HepG2 (cell line): ENCODE measurements around the gene MTX3. TPM values are rescaled to one million over a fixed set of nuclear protein-coding genes. Genes with fewer than 3 reads are reported as not detected.

Source experiments
- ATAC-seq: fragments of 200-7000 bp; cut with Tn5 transposase; 3 replicates; pipeline ENCODE4 v1.9.1; 2020; ENCODE audit warnings: mild to moderate bottlenecking, moderate library complexity
- BruUV-seq: library from RNA; stranded (reverse); fragments of 400-500 nt; replicated peaks from 2 replicates; lab custom pipeline; 2021; lab: Mats Ljungman, UMichigan
- CTCF ChIA-PET: fragments of 300-600 bp; formaldehyde crosslinking; extraction: SDS; loops from one replicate; lab custom pipeline; 2021; ENCODE audit warnings: low total read pairs, inconsistent platforms, low intra/inter-chr PET ratio; lab: Yijun Ruan, JAX
- POLR2A ChIA-PET: fragments of 350-600 bp; sonication (Branson Sonifier 250); formaldehyde crosslinking; loops from one replicate; lab custom pipeline; 2020; ENCODE audit warnings: antibody characterized with exemption, inconsistent platforms; lab: Yijun Ruan, JAX
- DNase-seq: peaks from one replicate; pipeline ENCODE4 v3.0.0-alpha.2; 2015; ENCODE audit warnings: low spot score
- FAIRE-seq: peaks from 3 replicates; lab custom pipeline; 2011; peaks lifted over from hg19 to GRCh38; lab: Jason Lieb, UNC
- H2AFZ ChIP-seq: one replicate; pipeline ENCODE4 v1.6.1; 2011; ENCODE audit warnings: low read length, inconsistent platforms
- H3K27ac ChIP-seq: fragments of 300-600 bp; 3 replicates; pipeline ENCODE4 v1.8.0; 2011; ENCODE audit warnings: mixed run types, mild to moderate bottlenecking, mixed read lengths, low read length, inconsistent platforms; ENCODE audit not compliant: insufficient read depth; ENCODE audit errors: extremely low read length
- H3K27me3 ChIP-seq, 2 experiments: fragments of 200-600 bp in 1 of 2; 2 replicates in 1 of 2; 3 replicates in 1 of 2; pipeline versions ENCODE4 v1.6.0 to v1.8.0; 2011; ENCODE audit warnings: low read length in 2 of 2, mild to moderate bottlenecking in 2 of 2, moderate library complexity in 2 of 2, inconsistent platforms in 1 of 2; ENCODE audit not compliant: insufficient read depth in 2 of 2, control insufficient read depth in 1 of 2
- H3K36me3 ChIP-seq, 2 experiments: fragments of 200-600 bp in 1 of 2; replicated peaks in 1 of 2; 2 replicates in 1 of 2; 3 replicates in 1 of 2; pipeline versions ENCODE4 v1.5.1 to v1.8.0; 2011; ENCODE audit warnings: low read length in 2 of 2, inconsistent platforms in 1 of 2; ENCODE audit not compliant: insufficient read depth in 2 of 2, control insufficient read depth in 1 of 2
- H3K4me1 ChIP-seq: 2 replicates; pipeline ENCODE4 v1.5.1; 2012; ENCODE audit warnings: low read length, inconsistent platforms; ENCODE audit not compliant: insufficient read depth
- H3K4me2 ChIP-seq: 2 replicates; pipeline ENCODE4 v1.6.0; 2011; ENCODE audit warnings: low read depth, low read length, inconsistent platforms
- H3K4me3 ChIP-seq, 3 experiments: fragments of 200-600 bp in 1 of 3; sonication (generic), shearing (Covaris generic) in 1 of 3; replicated peaks in 1 of 3; 2 replicates each; pipeline ENCODE4 v1.5.1; 2011 to 2016; ENCODE audit warnings: low read length in 3 of 3, inconsistent platforms in 2 of 3, low read depth in 2 of 3, mild to moderate bottlenecking in 2 of 3, control low read depth in 1 of 3, mixed read lengths in 1 of 3; ENCODE audit not compliant: insufficient read depth in 1 of 3
- H3K79me2 ChIP-seq: one replicate; pipeline ENCODE4 v1.6.1; 2011; ENCODE audit warnings: low read length, inconsistent platforms; ENCODE audit not compliant: insufficient read depth
- H3K9ac ChIP-seq: 2 replicates; pipeline ENCODE4 v1.6.0; 2011; ENCODE audit warnings: mild to moderate bottlenecking, low read depth, low read length, inconsistent platforms; ENCODE audit not compliant: insufficient read depth
- H3K9me3 ChIP-seq: 2 replicates; pipeline ENCODE4 v1.5.1; 2012; ENCODE audit warnings: mild to moderate bottlenecking, low read length
- H4K20me1 ChIP-seq: 2 replicates; pipeline ENCODE4 v1.6.0; 2011; ENCODE audit warnings: inconsistent platforms, mild to moderate bottlenecking, low read length, moderate library complexity; ENCODE audit not compliant: insufficient read depth
- DNMT1 ChIP-seq: sonication (generic); formaldehyde crosslinking; IDR thresholded peaks from 2 replicates; pipeline ENCODE4 v1.5.1; 2020; ENCODE audit warnings: mild to moderate bottlenecking, missing genetic modification reagents
- FOXK2 ChIP-seq: fragments of 450-650 bp; IDR thresholded peaks from 2 replicates; pipeline ENCODE4 v1.6.1; 2016
- HDAC1 ChIP-seq: sonication (generic); formaldehyde crosslinking; IDR thresholded peaks from 2 replicates; pipeline ENCODE4 v1.5.1; 2020; ENCODE audit warnings: mild to moderate bottlenecking, missing genetic modification reagents
- HDAC6 ChIP-seq: fragments of 200-600 bp; sonication (generic); IDR thresholded peaks from 2 replicates; pipeline ENCODE4 v1.7.0; 2017; ENCODE audit warnings: mild to moderate bottlenecking, antibody characterized with exemption, low read length, low read depth
- HOXA9 ChIP-seq: sonication (generic); formaldehyde crosslinking; IDR thresholded peaks from 2 replicates; pipeline ENCODE4 v1.8.1; 2022; ENCODE audit warnings: missing genetic modification reagents, mild to moderate bottlenecking, moderate library complexity, borderline replicate concordance
- MEF2D ChIP-seq: sonication (generic); formaldehyde crosslinking; IDR thresholded peaks from 2 replicates; pipeline ENCODE4 v1.5.1; 2020; ENCODE audit warnings: mild to moderate bottlenecking, missing genetic modification reagents
- SMARCE1 ChIP-seq: fragments of 450-650 bp; IDR thresholded peaks from 2 replicates; pipeline ENCODE4 v1.6.1; 2017; ENCODE audit warnings: borderline replicate concordance
- SNAI1 ChIP-seq: sonication (generic); formaldehyde crosslinking; IDR thresholded peaks from 2 replicates; pipeline ENCODE4 v1.5.0; 2020; ENCODE audit warnings: mild to moderate bottlenecking, missing genetic modification reagents, borderline replicate concordance
- TGIF2 ChIP-seq: IDR thresholded peaks from 2 replicates; pipeline ENCODE4 v1.6.1; 2016; ENCODE audit warnings: control low read depth, missing compliant biosample characterization
- ZNF124 ChIP-seq: sonication (generic); formaldehyde crosslinking; IDR thresholded peaks from 2 replicates; pipeline ENCODE4 v1.4.0; 2020; ENCODE audit warnings: missing genetic modification reagents
- ZNF354B ChIP-seq: sonication (generic); formaldehyde crosslinking; IDR thresholded peaks from 2 replicates; pipeline ENCODE4 v1.8.0; 2022; ENCODE audit warnings: mild to moderate bottlenecking, missing genetic modification reagents
- ZNF44 ChIP-seq: sonication (generic); formaldehyde crosslinking; IDR thresholded peaks from 2 replicates; pipeline ENCODE4 v1.5.1; 2020; ENCODE audit warnings: mild to moderate bottlenecking, missing genetic modification reagents
- WGBS: methylation state at CpG from one replicate; pipeline ENCODE4 v1.1.6; 2017; ENCODE audit warnings: low lambda C conversion rate; 5-methylcytosine and 5-hydroxymethylcytosine counted together
- in situ Hi-C: cut with HindIII; loops from 2 replicates; pipeline ENCODE4 v1.10.0; 2017; ENCODE audit warnings: low pct_unique_long_range_greater_than_20kb; ENCODE audit not compliant: extremely low pct_ligation_motif_present
- intact Hi-C: fragments of 100-400 bp; cut with micrococcal nuclease; formaldehyde crosslinking; loops from one replicate; pipeline ENCODE4 v1.10.0; 2022; ENCODE audit not compliant: unreplicated experiment
- polyA plus RNA-seq, 8 experiments: library from polyadenylated mRNA; depleted of rRNA in 3 of 8; stranded (reverse) in 7 of 8; unstranded in 1 of 8; fragments of >200 nt; fragmentation: Illumina TruSeq in 4 of 8; extraction: Trizol in 4 of 8; gene quantifications; 2 replicates each; pipeline versions ENCODE4 v1.2.1 to v1.2.3, GENCODE V29; 2011 to 2016; ENCODE audit warnings: low read depth in 4 of 8, missing spikeins in 1 of 8, mixed read lengths in 1 of 8; ENCODE audit not compliant: insufficient read depth in 1 of 8
- total RNA-seq, 5 experiments: library from RNA; depleted of rRNA; stranded (reverse); fragments of >200 nt; fragmentation: Illumina TruSeq; extraction: Trizol; gene quantifications; 2 replicates each; pipeline ENCODE4 v1.2.3, GENCODE V29; 2016; ENCODE audit warnings: low read depth in 1 of 5
- TF ChIP-seq, protein P1 (sequence below): sonication (generic); formaldehyde crosslinking; IDR thresholded peaks from 2 replicates; pipeline ENCODE4 v1.4.0; 2020; ENCODE audit warnings: mild to moderate bottlenecking, missing genetic modification reagents
- TF ChIP-seq, protein P2 (sequence below): fragments of 450-650 bp; IDR thresholded peaks from 2 replicates; pipeline ENCODE4 v1.6.1; 2017

Gene MTX3
- total and polyA plus RNA-seq, 2 of the 13 experiments (the other 11 are each of a cell fraction or from before 2014, with no cell fraction given): 9.9 to 16.7 TPM

DNA sequence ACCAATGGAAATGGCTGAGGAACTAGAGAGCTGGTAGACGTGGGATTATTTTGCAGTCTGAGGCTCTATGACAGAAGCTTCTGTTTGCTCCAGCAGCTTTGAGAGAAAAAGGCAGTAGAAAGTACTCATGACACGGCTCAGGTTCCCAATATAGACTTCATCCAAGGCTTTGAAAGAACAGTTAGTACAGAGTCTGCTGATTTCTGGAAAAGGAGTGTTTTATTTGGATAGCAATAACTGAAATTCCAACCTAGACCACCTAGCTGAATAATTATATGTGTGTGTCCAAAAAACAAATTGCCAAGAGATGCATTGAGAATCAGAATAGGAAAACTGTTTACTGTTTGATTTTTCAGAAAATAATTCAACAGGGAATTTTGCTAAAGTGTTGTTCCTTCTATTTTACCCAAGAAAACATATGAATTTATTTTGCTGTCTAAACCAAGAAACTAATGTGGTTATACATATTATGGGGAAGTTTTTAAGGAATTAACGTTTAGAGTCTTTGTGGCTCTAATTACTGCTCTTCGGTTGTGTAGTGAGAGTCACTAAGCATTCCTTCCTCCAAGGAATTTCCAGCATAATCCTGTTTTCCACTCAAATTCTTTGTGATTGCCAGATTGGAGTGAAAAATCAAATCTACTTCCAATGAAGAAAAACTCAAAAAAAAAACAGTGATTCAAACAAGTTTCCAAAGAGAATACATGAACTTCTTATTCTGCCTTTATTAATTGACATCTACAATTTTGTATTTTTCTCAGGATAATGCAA lies 18.1 kb upstream of the MTX3 start (continued):
- no peak for TF ChIP-seq HDAC6
- TF ChIP-seq SNAI1 (CRISPR knock-in tag): no peak
- TF ChIP-seq DNMT1 (CRISPR knock-in tag): no peak
- TF ChIP-seq MEF2D (CRISPR knock-in tag): no peak
- TF ChIP-seq FOXK2: no peak
- no peak for TF ChIP-seq SMARCE1
- TF ChIP-seq TGIF2: no peak
- TF ChIP-seq, protein P1, sequence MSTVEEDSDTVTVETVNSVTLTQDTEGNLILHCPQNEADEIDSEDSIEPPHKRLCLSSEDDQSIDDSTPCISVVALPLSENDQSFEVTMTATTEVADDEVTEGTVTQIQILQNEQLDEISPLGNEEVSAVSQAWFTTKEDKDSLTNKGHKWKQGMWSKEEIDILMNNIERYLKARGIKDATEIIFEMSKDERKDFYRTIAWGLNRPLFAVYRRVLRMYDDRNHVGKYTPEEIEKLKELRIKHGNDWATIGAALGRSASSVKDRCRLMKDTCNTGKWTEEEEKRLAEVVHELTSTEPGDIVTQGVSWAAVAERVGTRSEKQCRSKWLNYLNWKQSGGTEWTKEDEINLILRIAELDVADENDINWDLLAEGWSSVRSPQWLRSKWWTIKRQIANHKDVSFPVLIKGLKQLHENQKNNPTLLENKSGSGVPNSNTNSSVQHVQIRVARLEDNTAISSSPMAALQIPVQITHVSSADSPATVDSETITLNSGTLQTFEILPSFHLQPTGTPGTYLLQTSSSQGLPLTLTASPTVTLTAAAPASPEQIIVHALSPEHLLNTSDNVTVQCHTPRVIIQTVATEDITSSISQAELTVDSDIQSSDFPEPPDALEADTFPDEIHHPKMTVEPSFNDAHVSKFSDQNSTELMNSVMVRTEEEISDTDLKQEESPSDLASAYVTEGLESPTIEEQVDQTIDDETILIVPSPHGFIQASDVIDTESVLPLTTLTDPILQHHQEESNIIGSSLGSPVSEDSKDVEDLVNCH: no peak
- TF ChIP-seq ZNF124: no peak
- TF ChIP-seq, all 625 proteins: peak for 0

DNA sequence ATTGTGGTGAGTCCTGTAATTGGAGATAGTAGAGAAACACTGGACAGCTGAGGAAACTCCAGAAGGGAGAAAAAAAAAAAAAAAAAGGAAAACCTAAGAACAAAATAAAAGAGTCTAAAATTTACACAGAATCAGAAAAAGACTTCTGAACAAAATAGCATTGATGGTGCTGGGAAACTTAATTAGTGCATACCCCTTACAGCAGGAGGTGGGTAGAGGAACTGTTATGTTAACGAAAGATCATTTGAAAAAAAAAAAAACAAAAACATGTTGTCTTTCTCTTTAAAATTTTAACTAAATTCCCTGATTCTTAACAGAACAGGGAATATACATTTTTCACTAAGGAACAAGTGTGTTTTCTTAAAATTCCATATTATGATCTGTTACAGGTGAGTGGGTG lies 11.6 kb upstream of the MTX3 start:
- H4K20me1 ChIP-seq: no peaks in the 10 kb centered on the region
- no peak overlapping the region for H3K4me3 ChIP-seq
- H3K36me3 ChIP-seq: no peaks in the 10 kb centered on the region
- no TSS peak for BruUV-seq
- no peaks in the 10 kb centered on the region for H3K79me2 ChIP-seq
- FAIRE-seq (no peak), ATAC-seq (no peak), DNase-seq (no peak)
- intact Hi-C loops (no loop called here), in situ Hi-C loops (no loop called here)
- WGBS: 96% methylated on average over 1 of the region's 1 CpG
- no peak overlapping the region for H2AFZ ChIP-seq
- H3K27me3 ChIP-seq: no peaks in the 10 kb centered on the region
- ChIA-PET CTCF (no interaction called here), POLR2A (no interaction called here)
- H3K4me1 ChIP-seq: no peaks in the 10 kb centered on the region
- no peak overlapping the region for H3K9ac ChIP-seq
- TF ChIP-seq HOXA9: no peak
- TF ChIP-seq HDAC1 (CRISPR knock-in tag): no peak
- TF ChIP-seq ZNF354B (CRISPR knock-in tag): no peak
- TF ChIP-seq ZNF44 (CRISPR knock-in tag): no peak
- TF ChIP-seq, protein P2, sequence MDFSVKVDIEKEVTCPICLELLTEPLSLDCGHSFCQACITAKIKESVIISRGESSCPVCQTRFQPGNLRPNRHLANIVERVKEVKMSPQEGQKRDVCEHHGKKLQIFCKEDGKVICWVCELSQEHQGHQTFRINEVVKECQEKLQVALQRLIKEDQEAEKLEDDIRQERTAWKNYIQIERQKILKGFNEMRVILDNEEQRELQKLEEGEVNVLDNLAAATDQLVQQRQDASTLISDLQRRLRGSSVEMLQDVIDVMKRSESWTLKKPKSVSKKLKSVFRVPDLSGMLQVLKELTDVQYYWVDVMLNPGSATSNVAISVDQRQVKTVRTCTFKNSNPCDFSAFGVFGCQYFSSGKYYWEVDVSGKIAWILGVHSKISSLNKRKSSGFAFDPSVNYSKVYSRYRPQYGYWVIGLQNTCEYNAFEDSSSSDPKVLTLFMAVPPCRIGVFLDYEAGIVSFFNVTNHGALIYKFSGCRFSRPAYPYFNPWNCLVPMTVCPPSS: no peak
- no peak overlapping the region for H3K27ac ChIP-seq
- H3K9me3 ChIP-seq: no peaks in the 10 kb centered on the region
- no peak overlapping the region for H3K4me2 ChIP-seq
